HEK293 (cell line): Measurements from ENCODE around the gene FAM171A2.

Source experiments
- CTCF ChIA-PET: fragments of 350-600 bp; formaldehyde crosslinking; extraction: SDS; loops from one replicate; lab custom pipeline; 2021; ENCODE audit warnings: antibody characterized with exemption; lab: Yijun Ruan, JAX
- POLR2A ChIA-PET: fragments of 300-600 bp; formaldehyde crosslinking; extraction: SDS; loops from one replicate; lab custom pipeline; 2020; ENCODE audit warnings: antibody characterized with exemption, inconsistent platforms; lab: Yijun Ruan, JAX
- H3K27ac ChIP-seq: fragments of 200-500 bp; sonication (Bioruptor generic); 2 replicates; pipeline ENCODE4 v1.5.1; 2014; ENCODE audit warnings: low read depth, low read length, control low read depth, inconsistent platforms; ENCODE audit errors: extremely low read depth
- H3K36me3 ChIP-seq, 2 experiments: fragments of 200-500 bp in 1 of 2; sonication (Bioruptor generic) in 1 of 2; 1 replicate in 1 of 2; 2 replicates in 1 of 2; pipeline ENCODE4 v1.5.1; 2014 to 2017; ENCODE audit warnings: inconsistent platforms in 2 of 2, low read length in 2 of 2; ENCODE audit not compliant: control insufficient read depth in 2 of 2, insufficient read depth in 1 of 2
- H3K4me1 ChIP-seq: fragments of 200-500 bp; sonication (Bioruptor generic); 2 replicates; pipeline ENCODE4 v1.5.1; 2014; ENCODE audit warnings: mild to moderate bottlenecking, low read length, inconsistent platforms; ENCODE audit not compliant: control insufficient read depth, insufficient read depth
- H3K4me3 ChIP-seq: 2 replicates; pipeline ENCODE4 v1.5.1; 2011; ENCODE audit warnings: low read depth, mild to moderate bottlenecking, control low read depth, low read length, moderate library complexity
- H3K9me3 ChIP-seq: fragments of 200-500 bp; sonication (Bioruptor generic); 2 replicates; pipeline ENCODE4 v1.5.1; 2014; ENCODE audit warnings: low read depth, low read length, inconsistent platforms; ENCODE audit not compliant: control insufficient read depth, insufficient read depth
- GLI4 ChIP-seq: fragments of 450-650 bp; formaldehyde crosslinking; IDR thresholded peaks from 2 replicates; pipeline ENCODE4 v1.5.1; 2016; ENCODE audit warnings: missing biosample characterization, missing genetic modification characterization
- GLIS1 ChIP-seq: fragments of 450-650 bp; formaldehyde crosslinking; IDR thresholded peaks from 2 replicates; pipeline ENCODE4 v1.5.1; 2016; ENCODE audit warnings: missing biosample characterization, missing genetic modification characterization
- GLIS2 ChIP-seq: fragments of 450-650 bp; formaldehyde crosslinking; IDR thresholded peaks from 2 replicates; pipeline ENCODE4 v1.5.1; 2016; ENCODE audit warnings: missing biosample characterization, missing genetic modification characterization
- KLF9 ChIP-seq: fragments of 450-650 bp; formaldehyde crosslinking; IDR thresholded peaks from 2 replicates; pipeline ENCODE4 v1.5.1; 2016; ENCODE audit warnings: missing biosample characterization, missing genetic modification characterization, low read depth
- REPIN1 ChIP-seq: fragments of 450-650 bp; formaldehyde crosslinking; IDR thresholded peaks from 2 replicates; pipeline ENCODE4 v1.5.1; 2017; ENCODE audit warnings: missing biosample characterization, missing genetic modification characterization, low read depth
- SCRT2 ChIP-seq: fragments of 450-650 bp; formaldehyde crosslinking; IDR thresholded peaks from 2 replicates; pipeline ENCODE4 v1.5.1; 2016; ENCODE audit warnings: missing biosample characterization, missing genetic modification characterization
- ZFHX2 ChIP-seq: fragments of 450-650 bp; formaldehyde crosslinking; conservative IDR thresholded peaks from 2 replicates; pipeline ENCODE4 v1.5.1; 2016; ENCODE audit warnings: missing biosample characterization, missing genetic modification characterization
- ZNF24 ChIP-seq: fragments of 450-650 bp; formaldehyde crosslinking; IDR thresholded peaks from 2 replicates; pipeline ENCODE4 v1.5.1; 2016; ENCODE audit warnings: missing biosample characterization, missing genetic modification characterization
- ZNF335 ChIP-seq: fragments of 450-650 bp; formaldehyde crosslinking; conservative IDR thresholded peaks from 2 replicates; pipeline ENCODE4 v1.5.1; 2016; ENCODE audit warnings: missing biosample characterization, missing genetic modification characterization
- ZNF37A ChIP-seq: fragments of 450-650 bp; IDR thresholded peaks from 2 replicates; pipeline ENCODE4 v1.5.1; 2018; ENCODE audit warnings: missing biosample characterization, missing genetic modification characterization
- ZNF391 ChIP-seq: fragments of 450-650 bp; formaldehyde crosslinking; IDR thresholded peaks from 2 replicates; pipeline ENCODE4 v1.5.1; 2016; ENCODE audit warnings: low read depth, missing biosample characterization, missing genetic modification characterization, borderline replicate concordance
- ZNF433 ChIP-seq: fragments of 450-650 bp; formaldehyde crosslinking; IDR thresholded peaks from 2 replicates; pipeline ENCODE4 v1.5.1; 2016; ENCODE audit warnings: missing biosample characterization, missing genetic modification characterization, low read depth
- ZNF544 ChIP-seq: fragments of 450-650 bp; formaldehyde crosslinking; IDR thresholded peaks from 2 replicates; pipeline ENCODE4 v1.5.0; 2017; ENCODE audit warnings: missing biosample characterization, missing genetic modification characterization
- ZNF701 ChIP-seq: fragments of 450-650 bp; formaldehyde crosslinking; IDR thresholded peaks from 2 replicates; pipeline ENCODE4 v1.5.1; 2016; ENCODE audit warnings: missing biosample characterization, missing genetic modification characterization
- ZNF777 ChIP-seq: fragments of 450-650 bp; formaldehyde crosslinking; IDR thresholded peaks from 2 replicates; pipeline ENCODE4 v1.5.1; 2017; ENCODE audit warnings: missing biosample characterization, missing genetic modification characterization, borderline replicate concordance
- TF ChIP-seq, protein P1 (sequence below): fragments of 450-650 bp; formaldehyde crosslinking; IDR thresholded peaks from 2 replicates; pipeline ENCODE4 v1.5.1; 2016; ENCODE audit warnings: missing biosample characterization, missing genetic modification characterization
- TF ChIP-seq, protein P2 (sequence below): fragments of 450-650 bp; formaldehyde crosslinking; IDR thresholded peaks from 2 replicates; pipeline ENCODE4 v1.5.1; 2017; ENCODE audit warnings: missing biosample characterization, missing genetic modification characterization
- TF ChIP-seq, protein P3 (sequence below): fragments of 450-650 bp; formaldehyde crosslinking; IDR thresholded peaks from 2 replicates; pipeline ENCODE4 v1.5.1; 2016; ENCODE audit warnings: missing biosample characterization, missing genetic modification characterization, borderline replicate concordance
- TF ChIP-seq, protein P4 (sequence below): fragments of 450-650 bp; formaldehyde crosslinking; IDR thresholded peaks from 2 replicates; pipeline ENCODE4 v1.5.1; 2016; ENCODE audit warnings: missing biosample characterization, missing genetic modification characterization
- TF ChIP-seq, protein P5 (sequence below): fragments of 450-650 bp; formaldehyde crosslinking; IDR thresholded peaks from 2 replicates; pipeline ENCODE4 v1.5.1; 2016; ENCODE audit warnings: missing biosample characterization, missing genetic modification characterization
- TF ChIP-seq, protein P6 (sequence below): fragments of 450-650 bp; formaldehyde crosslinking; IDR thresholded peaks from 2 replicates; pipeline ENCODE4 v1.5.1; 2016; ENCODE audit warnings: missing biosample characterization, missing genetic modification characterization

The FAM171A2 gene

DNA sequence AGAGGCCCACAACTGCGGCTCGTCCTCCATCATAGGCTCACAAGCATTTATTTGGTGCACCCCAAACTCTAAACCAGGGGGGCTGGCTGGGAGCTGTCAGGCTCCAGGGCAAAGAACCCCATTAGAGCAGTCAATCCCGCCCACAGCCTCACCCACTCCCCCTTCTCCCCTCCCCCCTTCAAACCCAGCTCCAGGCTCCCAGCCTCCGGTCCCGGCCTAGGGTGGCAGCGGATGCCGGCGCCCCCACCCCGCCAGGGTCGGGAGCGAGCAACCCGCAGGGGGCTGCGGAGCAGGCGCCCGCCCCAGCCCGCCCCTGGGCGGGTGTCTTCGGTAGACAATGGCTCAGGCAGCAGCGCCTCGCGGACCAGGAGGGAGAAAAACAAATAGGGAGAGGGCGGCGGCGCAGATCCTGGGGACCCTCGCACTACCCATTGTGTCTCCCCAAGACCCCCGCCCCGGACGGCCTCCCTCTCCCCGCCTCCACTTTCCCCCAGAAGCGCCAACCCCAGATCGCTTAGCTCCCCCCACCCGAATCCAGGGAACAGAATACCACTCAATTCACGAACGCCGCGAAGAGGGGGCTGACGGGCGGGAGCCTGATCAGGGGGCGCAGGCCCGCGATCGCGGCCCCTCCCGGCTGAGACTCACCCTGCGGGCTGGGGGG, 572 bp downstream of the FAM171A2 start (continued):
- TF ChIP-seq, protein P1, sequence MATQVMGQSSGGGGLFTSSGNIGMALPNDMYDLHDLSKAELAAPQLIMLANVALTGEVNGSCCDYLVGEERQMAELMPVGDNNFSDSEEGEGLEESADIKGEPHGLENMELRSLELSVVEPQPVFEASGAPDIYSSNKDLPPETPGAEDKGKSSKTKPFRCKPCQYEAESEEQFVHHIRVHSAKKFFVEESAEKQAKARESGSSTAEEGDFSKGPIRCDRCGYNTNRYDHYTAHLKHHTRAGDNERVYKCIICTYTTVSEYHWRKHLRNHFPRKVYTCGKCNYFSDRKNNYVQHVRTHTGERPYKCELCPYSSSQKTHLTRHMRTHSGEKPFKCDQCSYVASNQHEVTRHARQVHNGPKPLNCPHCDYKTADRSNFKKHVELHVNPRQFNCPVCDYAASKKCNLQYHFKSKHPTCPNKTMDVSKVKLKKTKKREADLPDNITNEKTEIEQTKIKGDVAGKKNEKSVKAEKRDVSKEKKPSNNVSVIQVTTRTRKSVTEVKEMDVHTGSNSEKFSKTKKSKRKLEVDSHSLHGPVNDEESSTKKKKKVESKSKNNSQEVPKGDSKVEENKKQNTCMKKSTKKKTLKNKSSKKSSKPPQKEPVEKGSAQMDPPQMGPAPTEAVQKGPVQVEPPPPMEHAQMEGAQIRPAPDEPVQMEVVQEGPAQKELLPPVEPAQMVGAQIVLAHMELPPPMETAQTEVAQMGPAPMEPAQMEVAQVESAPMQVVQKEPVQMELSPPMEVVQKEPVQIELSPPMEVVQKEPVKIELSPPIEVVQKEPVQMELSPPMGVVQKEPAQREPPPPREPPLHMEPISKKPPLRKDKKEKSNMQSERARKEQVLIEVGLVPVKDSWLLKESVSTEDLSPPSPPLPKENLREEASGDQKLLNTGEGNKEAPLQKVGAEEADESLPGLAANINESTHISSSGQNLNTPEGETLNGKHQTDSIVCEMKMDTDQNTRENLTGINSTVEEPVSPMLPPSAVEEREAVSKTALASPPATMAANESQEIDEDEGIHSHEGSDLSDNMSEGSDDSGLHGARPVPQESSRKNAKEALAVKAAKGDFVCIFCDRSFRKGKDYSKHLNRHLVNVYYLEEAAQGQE = no peak

DNA sequence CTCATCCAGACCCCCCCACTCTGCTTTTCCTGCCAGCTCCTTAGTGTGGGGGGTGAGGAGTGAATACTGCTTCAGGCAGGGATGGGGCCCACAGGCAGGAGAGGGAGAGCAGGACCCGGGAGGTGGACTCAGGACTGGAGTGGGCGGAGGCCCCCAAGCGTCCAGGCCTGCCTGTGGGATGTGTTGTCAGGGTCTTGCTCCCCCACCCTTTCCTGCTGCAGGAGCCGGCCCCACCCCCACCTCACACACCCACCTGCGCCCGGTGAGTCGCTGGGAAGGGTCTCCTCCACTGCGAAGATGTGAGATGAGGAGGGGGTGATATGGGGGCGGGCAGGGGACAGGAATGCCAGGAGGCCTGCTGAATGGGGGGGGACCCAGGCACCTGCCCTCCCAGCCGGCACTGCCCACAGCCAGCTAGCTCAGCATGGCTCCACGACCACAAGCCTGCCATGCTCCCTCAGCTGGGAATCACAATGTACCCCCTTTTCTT, 1.1 kb downstream of the FAM171A2 start:
- Histone ChIP-seq H3K27ac (no peak overlapping the region), H3K4me1 (peaks cover 21% of the 10 kb centered on the region), H3K9me3 (no peaks in the 10 kb centered on the region), H3K36me3 (peaks cover 0 to 14% of the 10 kb centered on the region in 2 experiments; a peak in 2 of 3 replicates), H3K4me3 (peak overlapping the region; percentile 66)
- ChIA-PET CTCF (interaction anchor here (0.5 to 4.5 kb wide), 14 partner anchors 9 to 161 kb away, joined by 3 to 21 read pairs (median 6); partner anchors contain the start of gene GRN), POLR2A (interaction anchor here (0.6 to 4.7 kb wide), 6 partner anchors 18 to 328 kb away, joined by 3 to 23 read pairs (median 4); partner anchors contain the start of genes CCDC43, GPATCH8, GRN and HDAC5)
- no peak for TF ChIP-seq ZNF37A
- no peak for TF ChIP-seq ZNF391 (tag by site-specific recombination)
- no peak for TF ChIP-seq ZNF777 (tag by site-specific recombination)
- TF ChIP-seq ZNF701 (tag by site-specific recombination) = no peak
- TF ChIP-seq, protein P2, sequence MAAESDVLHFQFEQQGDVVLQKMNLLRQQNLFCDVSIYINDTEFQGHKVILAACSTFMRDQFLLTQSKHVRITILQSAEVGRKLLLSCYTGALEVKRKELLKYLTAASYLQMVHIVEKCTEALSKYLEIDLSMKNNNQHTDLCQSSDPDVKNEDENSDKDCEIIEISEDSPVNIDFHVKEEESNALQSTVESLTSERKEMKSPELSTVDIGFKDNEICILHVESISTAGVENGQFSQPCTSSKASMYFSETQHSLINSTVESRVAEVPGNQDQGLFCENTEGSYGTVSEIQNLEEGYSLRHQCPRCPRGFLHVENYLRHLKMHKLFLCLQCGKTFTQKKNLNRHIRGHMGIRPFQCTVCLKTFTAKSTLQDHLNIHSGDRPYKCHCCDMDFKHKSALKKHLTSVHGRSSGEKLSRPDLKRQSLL (tag by site-specific recombination) = 0 out of 2 replicates have a peak, but pooled peaks have one; percentile 19
- peak; percentile 34; the same call in 1 of the 2 replicates for TF ChIP-seq ZNF335 (tag by site-specific recombination)
- TF ChIP-seq, protein P3, sequence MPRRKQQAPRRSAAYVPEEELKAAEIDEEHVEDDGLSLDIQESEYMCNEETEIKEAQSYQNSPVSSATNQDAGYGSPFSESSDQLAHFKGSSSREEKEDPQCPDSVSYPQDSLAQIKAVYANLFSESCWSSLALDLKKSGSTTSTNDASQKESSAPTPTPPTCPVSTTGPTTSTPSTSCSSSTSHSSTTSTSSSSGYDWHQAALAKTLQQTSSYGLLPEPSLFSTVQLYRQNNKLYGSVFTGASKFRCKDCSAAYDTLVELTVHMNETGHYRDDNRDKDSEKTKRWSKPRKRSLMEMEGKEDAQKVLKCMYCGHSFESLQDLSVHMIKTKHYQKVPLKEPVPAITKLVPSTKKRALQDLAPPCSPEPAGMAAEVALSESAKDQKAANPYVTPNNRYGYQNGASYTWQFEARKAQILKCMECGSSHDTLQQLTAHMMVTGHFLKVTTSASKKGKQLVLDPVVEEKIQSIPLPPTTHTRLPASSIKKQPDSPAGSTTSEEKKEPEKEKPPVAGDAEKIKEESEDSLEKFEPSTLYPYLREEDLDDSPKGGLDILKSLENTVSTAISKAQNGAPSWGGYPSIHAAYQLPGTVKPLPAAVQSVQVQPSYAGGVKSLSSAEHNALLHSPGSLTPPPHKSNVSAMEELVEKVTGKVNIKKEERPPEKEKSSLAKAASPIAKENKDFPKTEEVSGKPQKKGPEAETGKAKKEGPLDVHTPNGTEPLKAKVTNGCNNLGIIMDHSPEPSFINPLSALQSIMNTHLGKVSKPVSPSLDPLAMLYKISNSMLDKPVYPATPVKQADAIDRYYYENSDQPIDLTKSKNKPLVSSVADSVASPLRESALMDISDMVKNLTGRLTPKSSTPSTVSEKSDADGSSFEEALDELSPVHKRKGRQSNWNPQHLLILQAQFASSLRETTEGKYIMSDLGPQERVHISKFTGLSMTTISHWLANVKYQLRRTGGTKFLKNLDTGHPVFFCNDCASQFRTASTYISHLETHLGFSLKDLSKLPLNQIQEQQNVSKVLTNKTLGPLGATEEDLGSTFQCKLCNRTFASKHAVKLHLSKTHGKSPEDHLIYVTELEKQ (tag by site-specific recombination) = no peak
- TF ChIP-seq GLI4 (tag by site-specific recombination) = no peak
- TF ChIP-seq REPIN1 (tag by site-specific recombination) = no peak
- TF ChIP-seq GLIS2 (tag by site-specific recombination) = peak; percentile 53
- TF ChIP-seq, protein P4, sequence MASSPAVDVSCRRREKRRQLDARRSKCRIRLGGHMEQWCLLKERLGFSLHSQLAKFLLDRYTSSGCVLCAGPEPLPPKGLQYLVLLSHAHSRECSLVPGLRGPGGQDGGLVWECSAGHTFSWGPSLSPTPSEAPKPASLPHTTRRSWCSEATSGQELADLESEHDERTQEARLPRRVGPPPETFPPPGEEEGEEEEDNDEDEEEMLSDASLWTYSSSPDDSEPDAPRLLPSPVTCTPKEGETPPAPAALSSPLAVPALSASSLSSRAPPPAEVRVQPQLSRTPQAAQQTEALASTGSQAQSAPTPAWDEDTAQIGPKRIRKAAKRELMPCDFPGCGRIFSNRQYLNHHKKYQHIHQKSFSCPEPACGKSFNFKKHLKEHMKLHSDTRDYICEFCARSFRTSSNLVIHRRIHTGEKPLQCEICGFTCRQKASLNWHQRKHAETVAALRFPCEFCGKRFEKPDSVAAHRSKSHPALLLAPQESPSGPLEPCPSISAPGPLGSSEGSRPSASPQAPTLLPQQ = peak; percentile 81
- TF ChIP-seq, protein P5, sequence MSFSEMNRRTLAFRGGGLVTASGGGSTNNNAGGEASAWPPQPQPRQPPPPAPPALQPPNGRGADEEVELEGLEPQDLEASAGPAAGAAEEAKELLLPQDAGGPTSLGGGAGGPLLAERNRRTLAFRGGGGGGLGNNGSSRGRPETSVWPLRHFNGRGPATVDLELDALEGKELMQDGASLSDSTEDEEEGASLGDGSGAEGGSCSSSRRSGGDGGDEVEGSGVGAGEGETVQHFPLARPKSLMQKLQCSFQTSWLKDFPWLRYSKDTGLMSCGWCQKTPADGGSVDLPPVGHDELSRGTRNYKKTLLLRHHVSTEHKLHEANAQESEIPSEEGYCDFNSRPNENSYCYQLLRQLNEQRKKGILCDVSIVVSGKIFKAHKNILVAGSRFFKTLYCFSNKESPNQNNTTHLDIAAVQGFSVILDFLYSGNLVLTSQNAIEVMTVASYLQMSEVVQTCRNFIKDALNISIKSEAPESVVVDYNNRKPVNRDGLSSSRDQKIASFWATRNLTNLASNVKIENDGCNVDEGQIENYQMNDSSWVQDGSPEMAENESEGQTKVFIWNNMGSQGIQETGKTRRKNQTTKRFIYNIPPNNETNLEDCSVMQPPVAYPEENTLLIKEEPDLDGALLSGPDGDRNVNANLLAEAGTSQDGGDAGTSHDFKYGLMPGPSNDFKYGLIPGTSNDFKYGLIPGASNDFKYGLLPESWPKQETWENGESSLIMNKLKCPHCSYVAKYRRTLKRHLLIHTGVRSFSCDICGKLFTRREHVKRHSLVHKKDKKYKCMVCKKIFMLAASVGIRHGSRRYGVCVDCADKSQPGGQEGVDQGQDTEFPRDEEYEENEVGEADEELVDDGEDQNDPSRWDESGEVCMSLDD (tag by site-specific recombination) = no peak
- 0 out of 2 replicates have a peak, but pooled peaks have one; percentile 50 for TF ChIP-seq KLF9
- peak; percentile 79; the same call in 1 of the 2 replicates for TF ChIP-seq ZFHX2
- no peak for TF ChIP-seq ZNF544 (tag by site-specific recombination)
- TF ChIP-seq, protein P6, sequence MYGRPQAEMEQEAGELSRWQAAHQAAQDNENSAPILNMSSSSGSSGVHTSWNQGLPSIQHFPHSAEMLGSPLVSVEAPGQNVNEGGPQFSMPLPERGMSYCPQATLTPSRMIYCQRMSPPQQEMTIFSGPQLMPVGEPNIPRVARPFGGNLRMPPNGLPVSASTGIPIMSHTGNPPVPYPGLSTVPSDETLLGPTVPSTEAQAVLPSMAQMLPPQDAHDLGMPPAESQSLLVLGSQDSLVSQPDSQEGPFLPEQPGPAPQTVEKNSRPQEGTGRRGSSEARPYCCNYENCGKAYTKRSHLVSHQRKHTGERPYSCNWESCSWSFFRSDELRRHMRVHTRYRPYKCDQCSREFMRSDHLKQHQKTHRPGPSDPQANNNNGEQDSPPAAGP (tag by site-specific recombination) = 0 out of 2 replicates have a peak, but pooled peaks have one; percentile 11
- no peak for TF ChIP-seq SCRT2 (tag by site-specific recombination)
- no peak for TF ChIP-seq ZNF24 (tag by site-specific recombination)
- TF ChIP-seq ZNF433 (tag by site-specific recombination) = no peak
- TF ChIP-seq GLIS1 (tag by site-specific recombination) = peak; percentile 60; the same call in 1 of the 2 replicates
